SKM-1 (cell line): Measurements from ENCODE around the gene S1PR3.
A peak's percentile ranks its signal among the peaks of the same experiment; 100 is the strongest.

ENCODE experiments used
- DNase-seq: peaks from one replicate; lab custom pipeline; 2025; ENCODE audit not compliant: unreplicated experiment; lab: John Stamatoyannopoulos, UW

S1PR3 gene

GRCh38 chr9:89008055-89008743 lies 16.9 kb downstream of the S1PR3 start:
- DNase-seq: no peak

DNA sequence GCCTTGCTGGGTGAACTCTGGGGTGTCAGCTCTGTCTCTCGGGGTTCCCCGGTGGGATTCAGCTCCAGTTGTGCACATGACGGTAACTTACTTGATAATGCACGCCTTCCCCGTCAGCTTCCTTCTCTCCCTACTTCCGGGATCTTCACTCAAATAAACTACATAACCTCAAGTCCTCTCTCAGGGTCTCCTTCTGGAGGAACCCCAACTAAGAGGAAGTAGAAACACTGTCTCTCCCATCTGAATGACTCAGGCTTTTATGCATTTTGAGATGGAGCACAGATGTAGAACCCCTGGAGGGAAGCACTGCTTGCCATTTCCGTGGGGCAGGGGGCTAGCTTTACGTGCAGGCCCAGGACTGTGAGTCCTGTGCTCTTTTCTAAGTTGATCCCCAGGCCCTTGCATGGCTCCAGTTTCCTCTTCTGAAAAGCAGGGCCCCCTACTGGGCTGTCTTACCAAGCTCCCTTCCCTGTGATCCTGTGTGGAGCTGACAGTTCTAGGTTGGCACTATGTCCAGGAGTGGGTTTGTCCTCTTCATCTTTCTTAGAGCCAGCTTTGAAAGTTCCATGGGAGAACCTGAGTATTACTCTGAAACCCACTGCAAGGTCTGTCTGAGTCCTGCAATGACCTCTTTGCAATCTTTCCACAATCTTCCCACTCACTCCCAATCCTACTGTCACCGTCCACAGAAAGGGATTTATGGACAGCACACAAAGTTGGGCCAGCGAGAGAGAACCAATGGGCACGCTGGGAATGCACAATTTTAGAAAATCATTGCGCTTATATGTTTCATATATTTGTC lies 17.7 kb downstream of the S1PR3 start:
- DNase-seq: no peak

DNA sequence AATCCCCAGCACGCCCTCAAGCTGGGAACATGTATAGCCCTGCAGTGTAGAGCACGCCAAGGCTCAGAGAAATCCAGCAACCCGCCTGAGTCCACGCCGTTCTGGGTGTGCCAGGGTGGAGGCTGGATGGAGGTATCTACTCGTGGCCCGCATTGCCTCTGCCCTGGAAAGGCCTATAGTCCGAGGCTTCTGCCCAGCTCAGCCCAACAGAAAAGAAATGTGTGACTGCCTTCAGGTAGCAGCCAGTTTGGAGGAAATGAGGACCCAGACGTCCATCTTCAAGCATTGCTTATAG lies 18.2 kb downstream of the S1PR3 start:
- DNase-seq: no peak

GRCh38 chr9:89010056-89010455 lies 18.8 kb downstream of the S1PR3 start:
- DNase-seq: no peak

DNA sequence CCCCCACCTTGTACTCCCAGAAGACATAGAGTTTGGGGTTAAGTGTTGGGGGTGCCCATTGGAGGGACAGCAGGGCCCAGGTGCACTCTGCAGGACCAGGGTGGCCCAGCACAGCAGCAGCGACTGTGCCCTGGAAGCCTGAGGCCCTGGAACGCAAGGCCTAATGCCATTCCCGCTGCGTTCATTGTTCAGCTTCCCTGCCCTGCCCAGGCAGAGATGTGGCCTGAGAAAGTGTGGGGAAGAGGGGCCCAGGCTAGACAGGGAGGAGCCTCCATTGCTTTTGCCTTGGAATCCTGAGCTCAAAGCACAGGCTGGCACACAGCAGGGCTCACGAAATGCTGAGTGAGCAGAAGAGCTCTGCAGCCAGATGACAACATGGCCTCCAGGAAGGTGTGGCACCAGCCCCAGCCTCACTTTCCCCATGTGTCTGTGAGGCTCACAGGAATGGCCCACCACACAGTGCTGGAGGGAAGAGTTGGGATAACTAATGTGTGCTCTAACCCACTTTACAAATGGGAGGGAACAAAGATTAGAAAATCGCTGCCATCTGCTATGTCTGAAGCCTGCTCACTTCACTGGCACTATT lies 19.4 kb downstream of the S1PR3 start:
- no peak for DNase-seq

DNA sequence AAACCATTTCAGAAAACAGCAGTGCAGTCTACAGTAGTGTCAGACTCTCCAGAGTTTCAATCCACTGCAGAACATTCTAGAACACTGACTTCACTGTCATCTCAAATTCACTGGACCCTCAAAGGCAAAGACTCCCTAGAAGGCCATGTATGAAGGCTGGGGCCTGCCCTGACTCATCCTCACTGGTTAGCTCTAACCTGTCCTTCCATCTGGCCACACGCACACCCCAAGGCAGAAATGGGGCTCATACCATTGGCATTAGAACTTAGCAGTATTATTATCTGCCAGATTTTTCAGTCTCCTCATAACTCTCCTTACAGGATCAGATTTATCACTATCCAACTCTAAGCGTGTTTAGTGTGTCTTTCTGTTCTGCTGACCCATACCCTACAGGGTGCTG lies 20.4 kb downstream of the S1PR3 start:
- DNase-seq: no peak

GRCh38 chr9:89012294-89013042 lies 21.2 kb downstream of the S1PR3 start:
- DNase-seq: no peak

GRCh38 chr9:89013660-89014059 lies 22.4 kb downstream of the S1PR3 start:
- no peak for DNase-seq

DNA sequence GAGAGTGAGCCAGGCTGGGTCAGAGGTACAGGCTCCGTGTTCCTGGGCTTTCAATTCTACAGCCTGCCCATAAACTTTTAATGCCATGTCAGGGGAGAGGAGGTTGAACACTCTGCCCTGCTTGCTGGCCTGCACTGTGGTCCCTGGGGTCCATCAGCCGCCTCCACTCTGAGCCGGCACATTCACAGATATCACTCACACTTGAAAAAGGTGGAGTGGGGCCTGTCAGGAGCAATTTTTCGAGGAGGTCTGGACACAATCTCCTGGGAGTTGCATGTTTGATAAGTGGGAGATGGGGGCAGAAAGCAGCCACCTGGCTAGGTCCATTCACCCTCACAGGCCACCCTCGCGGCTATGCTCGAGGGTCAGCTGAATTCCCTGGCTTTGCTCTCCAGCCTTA lies 22.9 kb downstream of the S1PR3 start:
- DNase-seq: no peak

GRCh38 chr9:89015336-89015735 lies 24.1 kb downstream of the S1PR3 start:
- DNase-seq: no peak

GRCh38 chr9:89020754-89021153 lies 29.5 kb downstream of the S1PR3 start:
- DNase-seq: no peak

DNA sequence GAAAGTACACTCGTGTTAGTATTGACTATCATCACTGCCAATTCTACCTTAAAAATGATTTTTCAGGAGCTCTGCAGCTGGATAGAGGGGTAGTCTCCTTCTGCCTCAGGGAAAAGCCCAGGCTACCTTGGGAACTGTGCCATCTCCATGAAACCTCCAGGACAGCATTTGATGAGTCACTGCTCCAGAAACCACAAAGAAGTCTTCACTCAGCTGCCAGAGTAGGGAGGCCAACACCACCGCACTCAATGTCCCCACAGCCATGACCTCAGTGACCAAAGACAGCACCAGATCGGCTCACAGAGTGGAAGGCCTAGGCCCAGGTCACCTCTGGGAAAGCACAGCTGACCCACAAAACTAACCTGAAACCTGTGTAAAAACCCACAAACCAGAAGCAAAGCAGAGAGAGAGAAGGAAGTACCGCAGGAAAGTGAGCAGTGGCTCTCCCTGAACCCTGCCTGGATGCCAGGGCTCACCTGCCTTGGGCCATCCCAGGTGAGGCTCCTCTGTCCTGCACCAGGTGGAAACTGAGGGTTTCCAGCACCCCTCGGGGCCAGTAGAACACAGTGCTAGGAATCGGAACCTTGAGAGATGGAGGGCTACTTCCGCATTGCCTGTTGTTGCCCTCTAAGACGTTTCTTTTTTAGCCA lies 30.0 kb downstream of the S1PR3 start:
- DNase-seq: no peak

- DNase-seq: no peak
Measured at GRCh38 chr9:89022001-89022759, 30.9 kb downstream of the S1PR3 start.

GRCh38 chr9:89022902-89023301 lies 31.6 kb downstream of the S1PR3 start:
- DNase-seq: no peak

DNA sequence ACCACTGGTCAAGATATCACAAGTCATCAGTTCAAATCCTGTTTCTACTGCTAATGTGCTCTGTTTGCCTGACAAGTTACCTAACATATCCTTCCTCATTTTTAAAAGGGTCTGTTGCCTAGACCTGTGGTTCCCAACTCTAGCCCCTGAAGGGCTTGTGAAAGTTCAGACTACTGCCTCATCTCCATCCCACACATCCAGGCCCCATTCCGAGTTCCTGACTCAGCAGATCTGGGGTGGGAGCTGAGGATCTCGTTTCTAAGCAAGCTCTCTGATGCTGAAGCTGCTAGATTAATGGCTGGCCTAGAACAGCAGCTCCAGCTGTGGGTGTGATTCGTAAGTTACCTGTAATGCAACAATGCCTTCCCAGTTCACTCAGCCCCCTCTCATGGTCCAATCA lies 32.5 kb downstream of the S1PR3 start:
- peak; percentile 60 for DNase-seq

DNA sequence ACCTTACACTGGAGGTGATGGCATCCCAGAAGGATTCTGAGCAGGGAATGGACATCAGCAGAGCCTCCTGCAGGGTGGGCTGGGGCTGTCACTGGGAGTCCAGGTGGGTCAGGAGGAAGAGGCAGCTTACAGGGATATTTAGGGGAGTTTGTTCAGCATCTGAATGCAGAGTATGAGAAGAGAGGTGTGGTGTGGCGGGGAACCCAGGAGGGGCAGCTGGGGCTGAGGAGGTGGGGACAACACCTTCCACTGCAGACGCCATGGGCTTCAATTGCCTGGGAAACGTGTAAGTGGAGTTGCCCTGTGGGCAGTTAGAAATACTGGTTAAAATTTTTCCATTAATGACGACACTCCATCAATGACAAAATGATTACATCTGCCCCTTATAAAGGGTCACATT lies 33.5 kb downstream of the S1PR3 start:
- DNase-seq: no peak

DNA sequence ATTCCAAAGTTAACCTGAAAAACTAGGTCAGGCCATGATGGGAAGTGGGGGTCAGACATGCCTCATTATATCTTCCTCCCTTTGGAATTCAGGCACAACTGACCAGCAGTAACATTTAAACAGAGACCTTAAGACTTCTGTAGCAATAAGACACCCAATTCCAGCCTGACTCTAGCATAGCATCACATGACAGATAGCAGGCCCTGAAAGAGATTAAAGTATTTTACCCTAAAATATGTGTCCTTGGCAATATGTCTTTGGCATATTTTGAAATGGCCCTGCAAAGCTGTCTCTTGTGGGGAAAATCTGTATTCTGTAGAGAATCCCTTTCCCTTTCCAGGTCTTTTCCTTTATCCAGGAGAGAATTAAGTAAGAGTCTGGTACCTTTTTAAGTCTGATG lies 34.3 kb downstream of the S1PR3 start:
- no peak for DNase-seq

DNA sequence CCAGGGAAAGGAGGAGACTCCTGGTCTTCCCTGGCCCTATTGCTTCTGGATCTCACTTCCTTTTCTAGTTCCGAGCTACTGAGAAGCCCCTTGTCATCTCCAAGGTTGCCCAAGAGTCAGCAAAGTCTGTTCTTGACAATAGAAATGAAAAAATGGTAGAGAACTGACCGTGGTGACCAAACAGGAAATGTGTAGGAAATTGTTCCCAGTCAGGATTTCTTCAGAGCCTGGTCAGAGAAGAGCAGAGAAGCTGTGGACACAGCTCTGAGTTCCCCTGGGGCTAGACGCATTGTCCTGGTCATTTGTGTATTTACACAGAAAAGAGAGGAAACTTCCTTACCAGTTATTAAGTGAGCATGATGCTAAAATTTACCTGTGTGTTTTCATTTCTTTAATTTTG lies 35.6 kb downstream of the S1PR3 start:
- DNase-seq: no peak

GRCh38 chr9:89029788-89030187 lies 38.5 kb downstream of the S1PR3 start:
- no peak for DNase-seq

GRCh38 chr9:89032173-89032572 lies 40.9 kb downstream of the S1PR3 start:
- DNase-seq: no peak

GRCh38 chr9:89032661-89033060 lies 41.4 kb downstream of the S1PR3 start:
- DNase-seq: no peak
